Tibial nerve (tissue), 3 donors: ENCODE measurements around the gene SBSN.

ENCODE experiments used
- CTCF ChIP-seq, 5 experiments: fragments of 200-600 bp in 3 of 5; fragments of 450-650 bp in 2 of 5; sonication (generic) in 3 of 5; IDR thresholded peaks; one replicate each; pipeline ENCODE4 v1.5.1; 2016 to 2019; ENCODE audit warnings: antibody characterized with exemption in 5 of 5, mild to moderate bottlenecking in 3 of 5, moderate library complexity in 2 of 5
- POLR2A ChIP-seq, 2 donors: fragments of 450-650 bp; IDR thresholded peaks; one replicate each; pipeline ENCODE4 v1.6.1; 2017; ENCODE audit warnings: antibody characterized with exemption in 2 of 2, mild to moderate bottlenecking in 2 of 2, moderate library complexity in 2 of 2

GRCh38 chr19:35566738-35567137, 38.6 kb upstream of the SBSN start:
- no peak for TF ChIP-seq POLR2A (IDR thresholded peaks at IDR 0.05)
- TF ChIP-seq CTCF (IDR thresholded peaks at IDR 0.05): no peak
